ENCODE results near the gene CADPS.

GRCh38 chr3:62749657-62750056 lies 125.6 kb downstream of the CADPS start:
- TF ChIP-seq CTCF (conservative IDR thresholded peaks at IDR 0.05; ENCODE audit: low read depth, low read length) (no peak), EZH2 (IDR thresholded peaks at IDR 0.05; ENCODE audit: borderline replicate concordance, low read depth, low read length, poor library complexity, severe bottlenecking) (no peak)

Data from A673 (cell line).